HepG2 (cell line): ENCODE measurements around the gene COMMD7.

Source experiments
- AHR ChIP-seq: IDR thresholded peaks from 2 replicates; pipeline ENCODE4 v1.6.1; 2018; ENCODE audit warnings: missing genetic modification reagents, missing compliant biosample characterization
- ARNT ChIP-seq: fragments of 450-650 bp; IDR thresholded peaks from 2 replicates; pipeline ENCODE4 v1.6.1; 2017
- MXI1 ChIP-seq: IDR thresholded peaks from 3 replicates; pipeline ENCODE4 v1.6.1; 2012; ENCODE audit warnings: low read depth, low read length, inconsistent platforms, borderline replicate concordance
- POLR2A ChIP-seq, 2 experiments: IDR thresholded peaks; 2 replicates each; pipeline ENCODE4 v1.6.1; 2011; ENCODE audit warnings: low read depth in 2 of 2, low read length in 2 of 2, mild to moderate bottlenecking in 1 of 2, moderate library complexity in 1 of 2; ENCODE audit not compliant: insufficient read depth in 1 of 2
- SNAI1 ChIP-seq: sonication (generic); formaldehyde crosslinking; IDR thresholded peaks from 2 replicates; pipeline ENCODE4 v1.5.0; 2020; ENCODE audit warnings: mild to moderate bottlenecking, missing genetic modification reagents, borderline replicate concordance
- U2AF2 ChIP-seq: fragments of 200-400 bp; formaldehyde crosslinking; IDR thresholded peaks from 2 replicates; pipeline ENCODE4 v1.6.1; 2017; ENCODE audit warnings: low read depth, mild to moderate bottlenecking, low read length
- ZNF615 ChIP-seq: sonication (generic); formaldehyde crosslinking; IDR thresholded peaks from 2 replicates; pipeline ENCODE4 v1.5.0; 2020; ENCODE audit warnings: mild to moderate bottlenecking, missing genetic modification reagents, borderline replicate concordance
- TF ChIP-seq, protein P1 (sequence below): sonication (generic); formaldehyde crosslinking; IDR thresholded peaks from 2 replicates; pipeline ENCODE4 v1.5.0; 2020; ENCODE audit warnings: mild to moderate bottlenecking, missing genetic modification reagents, moderate library complexity
- TF ChIP-seq, protein P2 (sequence below): IDR thresholded peaks from 2 replicates; pipeline ENCODE4 v1.6.1; 2016; ENCODE audit warnings: low read depth, control low read depth

DNA sequence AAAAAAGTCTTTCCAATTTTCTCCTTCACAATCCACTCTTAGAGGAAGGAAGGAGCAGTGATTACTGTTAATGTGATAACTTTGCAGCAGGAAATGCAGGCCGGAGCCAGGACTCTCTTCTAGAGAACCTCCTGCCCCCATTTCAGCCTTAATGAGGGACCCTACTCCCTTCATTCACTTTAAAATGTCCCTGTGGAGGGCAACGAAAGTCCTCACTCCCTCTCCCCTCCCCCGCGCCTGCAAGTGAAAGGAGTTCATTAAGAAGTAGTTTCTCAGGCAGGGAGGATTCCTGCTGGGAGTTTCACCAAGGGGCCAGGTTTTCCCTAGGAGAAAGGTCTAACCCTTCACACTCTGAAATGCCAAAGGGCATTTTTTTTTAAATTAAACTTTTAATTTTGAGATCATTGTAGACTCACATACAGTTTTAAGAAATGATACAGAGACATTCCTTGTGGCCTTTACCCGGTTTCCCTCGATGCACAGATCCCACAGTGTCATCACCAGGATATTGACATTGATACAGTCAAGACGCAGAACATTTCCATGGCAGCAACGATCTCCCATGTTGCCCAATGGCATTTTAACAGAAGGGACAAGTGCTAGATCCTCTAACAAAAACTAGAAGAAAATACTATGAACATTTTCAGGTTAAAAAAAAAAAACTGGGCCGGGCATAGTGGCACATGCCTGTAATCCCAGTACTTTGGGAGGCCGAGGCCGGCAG lies 6.8 kb upstream of the COMMD7 start:
- TF ChIP-seq SNAI1 (CRISPR knock-in tag): no peak
- no peak for TF ChIP-seq ZNF615 (CRISPR knock-in tag)
- TF ChIP-seq ARNT: no peak
- TF ChIP-seq MXI1: no peak
- TF ChIP-seq, protein P1, sequence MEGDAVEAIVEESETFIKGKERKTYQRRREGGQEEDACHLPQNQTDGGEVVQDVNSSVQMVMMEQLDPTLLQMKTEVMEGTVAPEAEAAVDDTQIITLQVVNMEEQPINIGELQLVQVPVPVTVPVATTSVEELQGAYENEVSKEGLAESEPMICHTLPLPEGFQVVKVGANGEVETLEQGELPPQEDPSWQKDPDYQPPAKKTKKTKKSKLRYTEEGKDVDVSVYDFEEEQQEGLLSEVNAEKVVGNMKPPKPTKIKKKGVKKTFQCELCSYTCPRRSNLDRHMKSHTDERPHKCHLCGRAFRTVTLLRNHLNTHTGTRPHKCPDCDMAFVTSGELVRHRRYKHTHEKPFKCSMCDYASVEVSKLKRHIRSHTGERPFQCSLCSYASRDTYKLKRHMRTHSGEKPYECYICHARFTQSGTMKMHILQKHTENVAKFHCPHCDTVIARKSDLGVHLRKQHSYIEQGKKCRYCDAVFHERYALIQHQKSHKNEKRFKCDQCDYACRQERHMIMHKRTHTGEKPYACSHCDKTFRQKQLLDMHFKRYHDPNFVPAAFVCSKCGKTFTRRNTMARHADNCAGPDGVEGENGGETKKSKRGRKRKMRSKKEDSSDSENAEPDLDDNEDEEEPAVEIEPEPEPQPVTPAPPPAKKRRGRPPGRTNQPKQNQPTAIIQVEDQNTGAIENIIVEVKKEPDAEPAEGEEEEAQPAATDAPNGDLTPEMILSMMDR (CRISPR knock-in tag): no peak
- TF ChIP-seq, protein P2, sequence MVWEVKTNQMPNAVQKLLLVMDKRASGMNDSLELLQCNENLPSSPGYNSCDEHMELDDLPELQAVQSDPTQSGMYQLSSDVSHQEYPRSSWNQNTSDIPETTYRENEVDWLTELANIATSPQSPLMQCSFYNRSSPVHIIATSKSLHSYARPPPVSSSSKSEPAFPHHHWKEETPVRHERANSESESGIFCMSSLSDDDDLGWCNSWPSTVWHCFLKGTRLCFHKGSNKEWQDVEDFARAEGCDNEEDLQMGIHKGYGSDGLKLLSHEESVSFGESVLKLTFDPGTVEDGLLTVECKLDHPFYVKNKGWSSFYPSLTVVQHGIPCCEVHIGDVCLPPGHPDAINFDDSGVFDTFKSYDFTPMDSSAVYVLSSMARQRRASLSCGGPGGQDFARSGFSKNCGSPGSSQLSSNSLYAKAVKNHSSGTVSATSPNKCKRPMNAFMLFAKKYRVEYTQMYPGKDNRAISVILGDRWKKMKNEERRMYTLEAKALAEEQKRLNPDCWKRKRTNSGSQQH: no peak
- TF ChIP-seq AHR (CRISPR knock-in tag): no peak
- TF ChIP-seq U2AF2: no peak
- no peak for TF ChIP-seq POLR2A (IDR thresholded peaks at IDR 0.05; ENCODE audit: insufficient read depth in 1 of 2, low read depth in 2 of 2, low read length in 2 of 2)
